Anterior cingulate cortex (tissue), 58 donors: ENCODE measurements around the gene LPP.
A peak's percentile ranks its signal among the peaks of the same experiment; 100 is the strongest.

ENCODE experiments used
- DNase-seq, 58 donors: peaks; one replicate each; lab custom pipeline; 2025; lab: John Stamatoyannopoulos, UW

LPP gene

DNA sequence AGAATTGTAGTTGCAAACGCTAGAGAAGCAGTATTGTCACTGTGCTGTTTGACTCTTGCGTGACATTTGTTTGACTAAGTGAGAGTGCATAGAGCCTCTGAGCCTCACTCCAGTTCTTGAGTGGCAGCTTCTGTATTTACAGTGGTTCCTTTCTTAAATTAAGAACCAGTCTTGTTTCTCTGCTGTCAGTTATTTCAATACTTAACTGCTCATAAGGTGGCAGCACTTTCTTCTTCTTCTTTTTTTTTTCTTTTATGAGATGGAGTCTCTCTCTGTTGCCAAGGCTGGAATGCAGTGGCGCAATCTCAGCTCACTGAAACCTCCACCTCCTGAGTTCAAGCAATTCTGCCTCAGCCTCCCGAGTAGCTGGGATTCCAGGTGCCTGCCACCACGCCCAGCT, 372.1 kb downstream of the LPP start:
- no peak for DNase-seq

DNA sequence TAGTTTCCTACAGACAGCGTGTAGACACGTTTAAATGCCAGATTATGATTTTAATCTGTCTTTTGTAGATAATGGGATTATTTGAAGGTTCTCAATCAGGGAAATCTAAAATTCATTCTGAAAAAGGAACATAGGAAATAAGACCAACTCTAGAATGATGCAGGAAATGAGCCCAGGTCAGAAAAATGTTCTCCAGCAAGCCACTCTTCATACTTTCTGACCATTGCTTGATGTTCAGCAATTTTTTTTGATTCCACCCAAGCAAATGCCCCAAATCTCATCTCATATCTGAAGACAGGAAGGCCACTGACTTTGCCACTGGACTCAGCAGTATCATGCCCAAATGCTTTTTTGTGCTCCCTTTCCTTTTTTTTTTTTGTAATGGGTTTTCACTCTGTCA, 373.4 kb downstream of the LPP start:
- no peak for DNase-seq

- DNase-seq, result no peak
Observed at GRCh38 chr3:188528396-188528795, 374.4 kb downstream of the LPP start.

GRCh38 chr3:188529228-188529627, 375.3 kb downstream of the LPP start:
- no peak for DNase-seq

GRCh38 chr3:188530226-188530625, 376.3 kb downstream of the LPP start:
- no peak for DNase-seq

DNA sequence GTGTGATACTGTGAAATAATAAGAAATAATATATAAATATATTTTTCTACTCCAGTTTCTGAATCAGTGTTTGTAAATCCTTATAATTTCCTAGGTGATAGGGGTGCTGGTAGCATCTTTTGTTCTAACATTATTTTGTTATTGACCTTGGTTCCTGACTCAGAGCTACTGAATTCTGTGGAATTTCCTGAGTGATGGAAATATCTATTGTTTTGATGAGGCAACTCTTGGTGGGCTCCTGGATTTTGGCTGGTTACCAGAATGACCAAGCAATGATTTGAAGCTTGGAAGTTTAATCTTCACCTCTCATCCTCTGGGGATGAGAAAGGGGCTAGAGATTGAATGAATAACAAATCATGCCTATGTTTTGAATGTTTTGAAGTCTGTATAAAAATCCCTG, 377.3 kb downstream of the LPP start:
- no peak for DNase-seq

- DNase-seq, result no peak
Observed at GRCh38 chr3:188533172-188533571, 379.2 kb downstream of the LPP start.

DNA sequence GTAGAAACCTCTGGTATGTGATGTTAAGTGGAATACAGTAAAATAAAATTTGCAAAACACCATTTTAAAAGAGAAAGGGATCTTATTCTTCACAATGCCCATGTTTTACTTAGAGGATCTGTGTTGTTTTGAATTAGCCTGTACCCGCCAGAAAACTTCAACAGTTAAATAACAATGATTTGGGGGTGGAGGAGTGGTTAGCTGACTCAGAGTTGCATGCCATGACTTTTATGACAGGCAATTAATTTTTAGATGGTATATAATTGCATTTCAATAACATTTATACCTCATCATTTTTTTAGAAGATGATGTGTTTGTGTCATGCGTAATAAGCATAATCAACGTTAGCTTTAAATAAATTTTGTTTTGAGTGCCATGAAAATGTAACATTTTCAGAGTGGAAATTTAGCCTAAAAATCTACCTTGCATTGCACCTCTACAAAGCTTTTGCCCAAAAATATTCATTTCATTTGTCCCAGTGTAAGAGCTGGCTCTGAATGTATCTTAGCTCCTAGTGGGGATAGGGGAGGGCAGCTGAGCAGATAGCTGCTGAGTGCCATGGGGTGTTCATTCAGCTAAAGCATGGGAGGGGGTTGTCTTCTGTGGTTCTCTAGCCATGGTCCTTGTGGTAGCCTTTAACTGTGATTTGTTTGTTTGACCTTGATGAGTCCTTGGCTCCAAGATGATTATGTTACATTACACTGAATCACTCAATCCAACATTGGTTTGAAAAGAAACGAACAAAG, 379.8 kb downstream of the LPP start:
- no peak for DNase-seq

DNA sequence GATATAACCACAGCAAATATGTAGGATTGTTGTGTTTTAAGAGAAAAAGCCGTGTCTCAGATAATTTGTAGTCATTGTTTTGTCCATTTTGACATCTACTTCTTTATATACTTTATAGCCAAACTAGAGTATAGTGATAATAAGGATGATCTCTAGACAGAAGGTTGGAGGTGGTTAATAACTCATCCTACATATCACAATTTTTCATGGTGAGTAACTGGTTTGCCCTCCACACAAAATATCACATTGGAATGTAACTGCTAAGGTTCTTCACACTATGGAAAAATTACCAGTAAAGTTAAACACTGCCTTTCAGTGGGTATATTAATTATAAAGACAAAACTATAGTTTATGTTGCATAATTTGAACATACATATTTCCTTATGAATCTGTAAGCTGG, 380.7 kb downstream of the LPP start:
- DNase-seq, result no peak

DNA sequence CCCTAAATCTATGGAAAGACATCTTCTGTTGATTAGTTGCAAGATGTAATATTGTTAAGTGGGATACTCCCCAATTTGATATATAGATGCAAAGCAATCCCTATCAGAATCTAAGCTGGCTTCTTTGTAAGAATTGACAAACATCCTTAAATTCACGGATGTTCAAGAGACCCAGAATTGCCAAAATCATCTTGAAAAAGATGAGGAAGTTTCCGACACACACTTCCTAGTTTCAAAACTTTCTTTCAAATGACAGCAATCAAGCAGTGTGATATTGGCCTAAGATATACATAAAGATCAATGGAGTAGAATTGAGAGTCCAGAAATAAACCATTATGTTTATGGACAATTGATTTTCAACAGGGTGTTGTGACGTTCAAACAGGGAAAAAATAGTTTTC, 383.6 kb downstream of the LPP start:
- no peak for DNase-seq

GRCh38 chr3:188539037-188539436, 385.1 kb downstream of the LPP start:
- no peak for DNase-seq

DNA sequence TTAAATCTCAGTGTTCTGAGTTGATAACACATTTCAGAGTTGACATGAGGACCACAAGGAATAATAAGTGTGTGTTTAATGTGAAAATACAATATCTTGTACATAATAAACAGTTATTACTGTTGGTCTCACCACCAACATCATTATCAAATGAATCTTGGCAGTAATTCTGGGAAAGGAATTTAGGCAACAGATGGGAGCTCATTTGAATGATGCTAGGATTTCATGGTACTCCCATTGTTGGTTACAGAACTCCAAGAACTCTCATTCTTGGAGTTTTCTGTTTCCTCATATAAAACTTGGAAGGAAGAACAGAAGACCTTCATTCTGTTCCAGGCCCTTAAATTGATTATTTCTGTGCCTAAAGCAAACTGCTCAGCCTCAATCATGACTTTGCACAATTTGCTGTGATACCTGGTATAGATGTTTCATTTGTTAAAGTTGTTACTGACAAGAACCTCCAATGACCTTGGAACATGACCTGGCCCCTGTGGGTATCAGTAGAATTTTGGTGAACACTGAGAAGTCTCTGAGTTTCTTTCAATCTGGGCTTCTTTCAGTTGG, 385.8 kb downstream of the LPP start:
- no peak for DNase-seq

DNA sequence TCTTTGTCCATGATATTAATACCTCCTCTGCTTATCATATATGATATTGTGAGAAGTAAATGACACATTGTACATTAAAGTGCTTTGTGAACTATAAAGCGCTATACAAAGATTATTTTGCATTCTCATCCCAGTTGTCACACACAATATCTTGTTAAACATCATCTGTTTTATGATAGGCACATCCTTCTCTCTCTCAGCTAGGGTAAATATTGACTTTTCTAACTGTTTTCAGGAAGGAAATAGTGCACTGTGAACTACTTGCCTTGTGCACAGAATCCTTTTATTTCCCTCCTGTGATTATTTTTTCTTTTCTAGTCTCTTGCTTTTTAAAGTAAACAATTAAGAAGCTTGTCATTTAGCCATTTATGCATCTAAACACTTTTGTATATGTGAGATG, 388.2 kb downstream of the LPP start:
- DNase-seq, result no peak

- no peak for DNase-seq
Observed at GRCh38 chr3:188544012-188544411, 390.1 kb downstream of the LPP start.

- DNase-seq, result no peak
Observed at GRCh38 chr3:188546835-188547670, 393.1 kb downstream of the LPP start.

- peak in 1 of 58 donors; percentile 12 for DNase-seq
Observed at GRCh38 chr3:188553569-188553968, 399.6 kb downstream of the LPP start.

- no peak for DNase-seq
Observed at GRCh38 chr3:188554404-188554803, 400.4 kb downstream of the LPP start.

- DNase-seq, result no peak
Observed at GRCh38 chr3:188557235-188557634, 403.3 kb downstream of the LPP start.

- no peak for DNase-seq
Observed at GRCh38 chr3:188558343-188559071, 404.6 kb downstream of the LPP start.

- DNase-seq, result no peak
Observed at GRCh38 chr3:188559072-188559429, 405.1 kb downstream of the LPP start.

DNA sequence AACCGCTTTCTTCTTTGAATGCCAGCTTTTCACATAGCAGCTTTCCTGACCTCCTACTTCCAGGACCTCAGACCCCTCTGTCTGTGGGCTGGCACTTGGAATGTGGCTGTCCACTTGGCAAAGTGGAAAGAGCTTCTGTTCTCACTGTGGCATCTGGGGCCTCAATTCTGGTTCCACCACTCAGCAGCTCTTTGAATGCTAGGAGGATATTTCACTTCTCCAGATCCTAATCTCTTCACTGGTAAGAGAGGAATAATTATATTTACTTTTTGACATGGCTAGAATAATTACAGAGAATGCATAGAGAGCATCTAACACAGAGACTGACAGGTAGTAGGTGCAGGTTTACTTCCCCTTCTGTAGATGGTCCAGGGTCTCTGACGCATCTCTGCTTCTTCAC, 405.9 kb downstream of the LPP start:
- no peak for DNase-seq
